GM18526 (cell line): ENCODE data around the gene JAK3.

Experiments
- POLR2A ChIP-seq: IDR thresholded peaks from 3 replicates; pipeline ENCODE4 v1.6.1; 2011; ENCODE audit not compliant: insufficient read length; ENCODE audit errors: extremely low read depth

Gene JAK3

GRCh38 chr19:17806945-17807344 lies 40.8 kb downstream of the JAK3 start:
- TF ChIP-seq POLR2A: no peak

- TF ChIP-seq POLR2A: no peak
Measured at GRCh38 chr19:17805427-17805826, 42.4 kb downstream of the JAK3 start.

GRCh38 chr19:17803264-17803896 lies 44.4 kb downstream of the JAK3 start:
- TF ChIP-seq POLR2A: no peak

GRCh38 chr19:17802137-17802858 lies 45.5 kb downstream of the JAK3 start:
- TF ChIP-seq POLR2A: no peak

- no peak for TF ChIP-seq POLR2A
Measured at GRCh38 chr19:17797424-17798201, 50.2 kb downstream of the JAK3 start.

- TF ChIP-seq POLR2A: no peak
Measured at GRCh38 chr19:17796838-17797423, 50.9 kb downstream of the JAK3 start.

GRCh38 chr19:17796013-17796837 lies 51.6 kb downstream of the JAK3 start:
- TF ChIP-seq POLR2A: no peak

- no peak for TF ChIP-seq POLR2A
Measured at GRCh38 chr19:17795495-17795856, 52.3 kb downstream of the JAK3 start.

GRCh38 chr19:17794731-17795494 lies 52.9 kb downstream of the JAK3 start, which contains the start of gene B3GNT3:
B3GNT3 (plus strand) TSS chr19:17795138; CDS start chr19:17807808, 12,670 bp downstream.
- no peak for TF ChIP-seq POLR2A

GRCh38 chr19:17794412-17794730 lies 53.4 kb downstream of the JAK3 start:
- TF ChIP-seq POLR2A: no peak

GRCh38 chr19:17790059-17790780 lies 57.6 kb downstream of the JAK3 start:
- no peak for TF ChIP-seq POLR2A

GRCh38 chr19:17788632-17789031 lies 59.1 kb downstream of the JAK3 start:
- TF ChIP-seq POLR2A: no peak

GRCh38 chr19:17787274-17787913 lies 60.4 kb downstream of the JAK3 start:
- TF ChIP-seq POLR2A: no peak
